Stimulated activated CD8-positive, alpha-beta memory T cell treated with anti-CD3 and anti-CD28 coated beads, Interleukin-7, amount 100 ng/mL, for 1 hour (primary cell): ENCODE data around the gene RAB17.
A peak's percentile ranks its signal among the peaks of the same experiment; 100 is the strongest.

Experiments used
- DNase-seq, 2 donors: peaks; one replicate each; pipeline ENCODE4 v3.0.0-alpha.2; 2020; ENCODE audit warnings: low read depth in 2 of 2

Gene RAB17

GRCh38 chr2:237577956-237578870 lies 12.3 kb downstream of the RAB17 start:
- DNase-seq = no peak

GRCh38 chr2:237577458-237577857 lies 13.1 kb downstream of the RAB17 start:
- DNase-seq = no peak

GRCh38 chr2:237576974-237577373 lies 13.6 kb downstream of the RAB17 start:
- no peak for DNase-seq

- no peak for DNase-seq
Measured at GRCh38 chr2:237575869-237576862, 14.4 kb downstream of the RAB17 start.

GRCh38 chr2:237574894-237575868 lies 15.4 kb downstream of the RAB17 start:
- no peak for DNase-seq

- DNase-seq = no peak
Measured at GRCh38 chr2:237574467-237574866, 16.1 kb downstream of the RAB17 start.

GRCh38 chr2:237573721-237574415 lies 16.7 kb downstream of the RAB17 start:
- no peak for DNase-seq

GRCh38 chr2:237572742-237573101 lies 17.8 kb downstream of the RAB17 start:
- no peak for DNase-seq

GRCh38 chr2:237572021-237572741 lies 18.4 kb downstream of the RAB17 start:
- DNase-seq = peak; percentile 63 to 80

GRCh38 chr2:237571551-237571950 lies 19.0 kb downstream of the RAB17 start:
- DNase-seq = no peak

GRCh38 chr2:237570776-237571335 lies 19.7 kb downstream of the RAB17 start:
- DNase-seq = no peak

- DNase-seq = no peak
Measured at GRCh38 chr2:237569896-237570295, 20.6 kb downstream of the RAB17 start.

GRCh38 chr2:237569041-237569440 lies 21.5 kb downstream of the RAB17 start:
- no peak for DNase-seq

GRCh38 chr2:237568121-237568660 lies 22.3 kb downstream of the RAB17 start:
- no peak for DNase-seq

- no peak for DNase-seq
Measured at GRCh38 chr2:237567276-237568029, 23.1 kb downstream of the RAB17 start.

GRCh38 chr2:237566401-237567235 lies 23.9 kb downstream of the RAB17 start, which contains the start of gene PRLH:
TSS of gene PRLH (plus strand) at chr2:237566574. CDS start at chr2:237566574, 0 bp downstream.
- DNase-seq = no peak

GRCh38 chr2:237565974-237566373 lies 24.6 kb downstream of the RAB17 start:
- DNase-seq = no peak
